Occipital lobe (tissue), 2 donors: ENCODE measurements around the gene PRKCA. TPM values are rescaled to one million over a fixed set of nuclear protein-coding genes. Genes with fewer than 3 reads are reported as not detected.

Experiments
- DNase-seq: peaks from one replicate; lab custom pipeline; 2025; lab: John Stamatoyannopoulos, UW
- total RNA-seq: library from RNA; depleted of rRNA; stranded (reverse); fragments of >200 nt; gene quantifications from one replicate; pipeline ENCODE4 v1.2.3, GENCODE V29; 2014

PRKCA gene
- total RNA-seq, 1 donor from 2014 or later, result 29.9 TPM

GRCh38 chr17:66649818-66650543 is 347.6 kb downstream of the PRKCA start:
- no peak for DNase-seq

GRCh38 chr17:66650544-66650877 is 348.1 kb downstream of the PRKCA start:
- no peak for DNase-seq

GRCh38 chr17:66652840-66653507 is 350.6 kb downstream of the PRKCA start:
- DNase-seq, result no peak

GRCh38 chr17:66654106-66654740 is 351.8 kb downstream of the PRKCA start:
- peak; percentile 18 for DNase-seq

GRCh38 chr17:66654764-66655163 is 352.4 kb downstream of the PRKCA start:
- DNase-seq, result no peak

GRCh38 chr17:66655461-66655860 is 353.0 kb downstream of the PRKCA start:
- DNase-seq, result no peak

GRCh38 chr17:66655861-66656260 is 353.4 kb downstream of the PRKCA start:
- DNase-seq, result peak; percentile 53

GRCh38 chr17:66661411-66662256 is 359.2 kb downstream of the PRKCA start:
- DNase-seq, result no peak

- DNase-seq, result no peak
Measured at GRCh38 chr17:66662496-66662895, 360.1 kb downstream of the PRKCA start.

GRCh38 chr17:66663041-66663606 is 360.7 kb downstream of the PRKCA start:
- no peak for DNase-seq

- DNase-seq, result no peak
Measured at GRCh38 chr17:66664336-66664735, 361.9 kb downstream of the PRKCA start.

GRCh38 chr17:66665194-66665593 is 362.8 kb downstream of the PRKCA start:
- DNase-seq, result no peak

GRCh38 chr17:66667090-66667489 is 364.7 kb downstream of the PRKCA start:
- no peak for DNase-seq

- DNase-seq, result no peak
Measured at GRCh38 chr17:66667491-66668030, 365.1 kb downstream of the PRKCA start.

- no peak for DNase-seq
Measured at GRCh38 chr17:66670206-66670605, 367.8 kb downstream of the PRKCA start.

- no peak for DNase-seq
Measured at GRCh38 chr17:66671156-66671555, 368.7 kb downstream of the PRKCA start.

GRCh38 chr17:66673668-66674276 is 371.4 kb downstream of the PRKCA start:
- peak; percentile 57 for DNase-seq

GRCh38 chr17:66675273-66675990 is 373.0 kb downstream of the PRKCA start:
- DNase-seq, result no peak

GRCh38 chr17:66675991-66676371 is 373.6 kb downstream of the PRKCA start:
- DNase-seq, result peak; percentile 53

GRCh38 chr17:66676421-66676820 is 374.0 kb downstream of the PRKCA start:
- DNase-seq, result no peak
